Neuronal stem cell (in vitro differentiated cells): ENCODE measurements around the gene ANXA3.
"Not testable (repeated sequence)": the region's sequence is repeated elsewhere in the genome, so short reads cannot be mapped to it uniquely, and the experiment has no call there.

Experiments used
- DNase-seq: peaks from one replicate; pipeline ENCODE4 v3.0.0-alpha.2; 2013; ENCODE audit warnings: low spot score
- H2AFZ ChIP-seq: one replicate; pipeline ENCODE4 v1.6.1; 2013; ENCODE audit warnings: mild to moderate bottlenecking, low read length, inconsistent platforms
- H2AK5ac ChIP-seq: 2 replicates; pipeline ENCODE4 v1.6.1; 2013; ENCODE audit warnings: low read depth, mild to moderate bottlenecking, inconsistent platforms, low read length, moderate library complexity, mixed read lengths
- H2BK120ac ChIP-seq: 2 replicates; pipeline ENCODE4 v1.6.1; 2013; ENCODE audit warnings: low read depth, mild to moderate bottlenecking, inconsistent platforms, low read length, moderate library complexity, mixed read lengths
- H2BK12ac ChIP-seq: one replicate; pipeline ENCODE4 v1.6.1; 2013; ENCODE audit warnings: low read length, inconsistent platforms
- H2BK15ac ChIP-seq: 2 replicates; pipeline ENCODE4 v1.6.1; 2013; ENCODE audit warnings: mild to moderate bottlenecking, low read length, inconsistent platforms, mixed read lengths
- H2BK5ac ChIP-seq: one replicate; pipeline ENCODE4 v1.6.1; 2013; ENCODE audit warnings: inconsistent platforms, mild to moderate bottlenecking, low read length, moderate library complexity
- H3K14ac ChIP-seq: one replicate; pipeline ENCODE4 v1.6.1; 2013; ENCODE audit warnings: low read length, inconsistent platforms
- H3K18ac ChIP-seq: 2 replicates; pipeline ENCODE4 v1.6.1; 2013; ENCODE audit warnings: low read length, inconsistent platforms
- H3K23ac ChIP-seq: 2 replicates; pipeline ENCODE4 v1.6.1; 2013; ENCODE audit warnings: low read depth, mild to moderate bottlenecking, mixed read lengths, low read length, inconsistent platforms; ENCODE audit not compliant: poor library complexity
- H3K27ac ChIP-seq: replicated peaks from 3 replicates; pipeline ENCODE4 v1.5.1; 2013; ENCODE audit warnings: low read length, inconsistent platforms
- H3K27me3 ChIP-seq, 3 experiments: 2 replicates each; pipeline ENCODE4 v1.6.1; 2013; ENCODE audit warnings: low read length in 3 of 3, mild to moderate bottlenecking in 2 of 3, inconsistent platforms in 1 of 3, low read depth in 1 of 3, mixed read lengths in 1 of 3, moderate library complexity in 1 of 3; ENCODE audit not compliant: control insufficient read depth in 3 of 3, insufficient read depth in 3 of 3
- H3K36me3 ChIP-seq, 2 donors: replicated peaks in 1 of 2; 2 replicates each; pipeline ENCODE4 v1.6.1; 2013; ENCODE audit warnings: low read length in 2 of 2; ENCODE audit not compliant: control insufficient read depth in 2 of 2, insufficient read depth in 2 of 2
- H3K4ac ChIP-seq: 2 replicates; pipeline ENCODE4 v1.6.1; 2013; ENCODE audit warnings: inconsistent platforms, mild to moderate bottlenecking, low read length, moderate library complexity
- H3K4me1 ChIP-seq, 2 donors: 1 replicate in 1 of 2; 2 replicates in 1 of 2; pipeline ENCODE4 v1.6.1; 2013; ENCODE audit warnings: low read length in 2 of 2, low read depth in 1 of 2; ENCODE audit not compliant: control insufficient read depth in 2 of 2, insufficient read depth in 1 of 2
- H3K4me2 ChIP-seq: one replicate; pipeline ENCODE4 v1.6.1; 2013; ENCODE audit warnings: mild to moderate bottlenecking, low read length, inconsistent platforms; ENCODE audit not compliant: insufficient read depth, poor library complexity, severe bottlenecking
- H3K4me3 ChIP-seq, 2 donors: 2 replicates each; pipeline ENCODE4 v1.5.1; 2013; ENCODE audit warnings: low read length in 2 of 2, mild to moderate bottlenecking in 2 of 2, inconsistent platforms in 1 of 2, moderate library complexity in 1 of 2
- H3K79me1 ChIP-seq: one replicate; pipeline ENCODE4 v1.6.1; 2013; ENCODE audit warnings: low read depth, mild to moderate bottlenecking, inconsistent platforms, low read length, moderate library complexity
- H3K9ac ChIP-seq: one replicate; pipeline ENCODE4 v1.6.1; 2013; ENCODE audit warnings: mild to moderate bottlenecking, low read depth, low read length, inconsistent platforms; ENCODE audit not compliant: poor library complexity
- H3K9me3 ChIP-seq, 2 donors: replicated peaks in 1 of 2; 2 replicates each; pipeline versions ENCODE3 to v1.6.1; 2013; ENCODE audit warnings: low read length in 2 of 2, mild to moderate bottlenecking in 2 of 2, inconsistent platforms in 1 of 2, low read depth in 1 of 2, mixed read lengths in 1 of 2, moderate library complexity in 1 of 2; ENCODE audit not compliant: control insufficient read depth in 2 of 2, insufficient read depth in 1 of 2
- H4K8ac ChIP-seq: one replicate; pipeline ENCODE4 v1.6.1; 2013; ENCODE audit warnings: low read depth, mild to moderate bottlenecking, inconsistent platforms, low read length, moderate library complexity
- H4K91ac ChIP-seq: one replicate; pipeline ENCODE4 v1.6.1; 2013; ENCODE audit warnings: low read length, low read depth, mild to moderate bottlenecking, inconsistent platforms; ENCODE audit not compliant: poor library complexity
- WGBS, 2 donors: extraction: QIAGEN DNeasy Blood & Tissue Kit; methylation state at CpG; one replicate each; pipeline ENCODE4 v1.1.7; 2013; ENCODE audit warnings: missing lambda C conversion rate in 2 of 2, mixed read lengths in 1 of 2; ENCODE audit not compliant: insufficient read length in 2 of 2, insufficient replicate concordance in 1 of 2; ENCODE audit errors: extremely low coverage in 2 of 2; 5-methylcytosine and 5-hydroxymethylcytosine counted together

Gene ANXA3

DNA sequence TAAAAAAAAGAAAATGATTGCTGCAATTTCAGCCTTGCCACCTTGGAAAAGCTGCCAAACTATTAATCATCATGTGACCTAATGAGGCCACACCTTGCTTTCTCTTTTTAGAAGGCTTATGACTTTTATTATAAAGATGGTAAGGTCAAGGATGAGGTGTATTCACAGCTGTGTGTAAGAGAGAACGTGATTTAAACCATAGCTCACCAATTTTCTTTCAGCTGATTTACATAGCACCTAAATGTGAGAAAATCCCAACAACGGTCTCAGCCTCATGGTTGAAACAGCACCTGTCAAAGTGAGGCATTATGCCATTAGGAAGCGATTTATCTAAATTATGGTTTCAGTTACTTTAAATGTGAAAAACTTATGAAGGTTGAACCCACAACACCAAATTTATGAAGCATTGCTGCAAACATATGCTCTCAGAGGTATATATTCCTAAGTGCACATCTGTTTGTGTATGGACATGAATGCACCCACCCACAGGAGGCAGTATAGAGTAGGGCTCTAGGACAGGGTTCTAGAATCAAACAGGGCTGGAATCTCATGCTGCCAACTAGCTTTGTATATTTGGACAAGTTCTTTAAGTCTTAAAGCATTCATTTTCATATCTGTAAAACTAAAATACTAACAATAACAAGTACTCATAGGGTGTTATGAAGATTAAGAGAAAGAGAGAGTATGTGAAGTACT is 40.7 kb downstream of the ANXA3 start:
- Histone ChIP-seq H3K27ac (no peak overlapping the region), H3K4me2 (no peak overlapping the region), H3K27me3 (no peaks in the 10 kb centered on the region), H3K79me1 (no peaks in the 10 kb centered on the region), H2BK120ac (no peak overlapping the region), H3K4me3 (no peak overlapping the region), H3K36me3 (peaks cover 0 to 2% of the 10 kb centered on the region in 2 donors), H2AFZ (no peak overlapping the region), H2AK5ac (no peak overlapping the region), H3K9me3 (no peaks in the 10 kb centered on the region), H3K9ac (no peak overlapping the region), H2BK12ac (no peak overlapping the region), H4K8ac (no peak overlapping the region), H3K14ac (no peak overlapping the region), H3K18ac (no peak overlapping the region), H3K4me1 (peaks cover 0 to 5% of the 10 kb centered on the region in 2 donors), H2BK15ac (no peak overlapping the region), H4K91ac (no peak overlapping the region), H3K4ac (no peak overlapping the region), H2BK5ac (no peak overlapping the region), H3K23ac (no peak overlapping the region)
- no peak for DNase-seq
- no CpG with 5 or more reads among the region's 3 CpGs for WGBS, 2 donors

DNA sequence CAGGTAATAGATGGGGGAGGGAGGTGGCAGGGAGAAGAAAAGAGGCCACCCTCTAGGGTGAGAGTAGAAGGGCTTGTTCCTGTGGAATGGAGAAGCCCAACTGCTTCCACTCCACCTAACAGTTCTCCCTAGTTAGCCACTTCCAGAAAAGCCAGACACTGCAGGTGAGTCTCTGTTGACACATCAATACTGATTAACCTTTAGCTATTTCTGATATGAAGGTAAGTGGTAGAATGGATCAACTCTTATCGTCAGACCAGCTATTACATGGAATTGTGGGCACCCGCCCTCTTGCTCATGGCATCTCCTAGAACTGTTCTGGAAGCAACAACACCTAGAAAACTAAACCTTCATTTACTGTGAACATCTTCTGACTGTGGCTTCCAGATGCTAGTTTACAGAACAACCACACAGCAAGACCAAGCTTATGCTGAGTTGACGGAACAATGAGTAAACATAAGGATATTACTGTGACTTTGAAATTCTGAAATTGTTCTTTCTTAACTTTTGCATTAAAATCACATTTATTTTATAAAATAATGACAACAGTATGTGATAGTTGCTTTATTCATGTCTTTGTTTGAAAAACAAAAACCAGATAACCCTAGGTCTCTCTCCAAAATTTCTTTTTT is 44.7 kb downstream of the ANXA3 start:
- Histone ChIP-seq H3K4me3 (no peak overlapping the region), H3K36me3 (peaks cover 0 to 2% of the 10 kb centered on the region in 2 donors), H3K18ac (no peak overlapping the region), H3K27ac (no peak overlapping the region), H3K14ac (no peak overlapping the region), H2BK5ac (no peak overlapping the region), H2AFZ (no peak overlapping the region), H3K27me3 (no peaks in the 10 kb centered on the region), H2BK120ac (no peak overlapping the region), H4K91ac (no peak overlapping the region), H3K4me1 (no peaks in the 10 kb centered on the region), H4K8ac (no peak overlapping the region), H3K9ac (no peak overlapping the region), H3K4ac (no peak overlapping the region), H2BK15ac (no peak overlapping the region), H3K79me1 (no peaks in the 10 kb centered on the region), H3K23ac (no peak overlapping the region), H3K9me3 (no peaks in the 10 kb centered on the region), H2AK5ac (no peak overlapping the region), H2BK12ac (no peak overlapping the region), H3K4me2 (no peak overlapping the region)
- no peak for DNase-seq
- no CpG with 5 or more reads among the region's 3 CpGs for WGBS, 2 donors

DNA sequence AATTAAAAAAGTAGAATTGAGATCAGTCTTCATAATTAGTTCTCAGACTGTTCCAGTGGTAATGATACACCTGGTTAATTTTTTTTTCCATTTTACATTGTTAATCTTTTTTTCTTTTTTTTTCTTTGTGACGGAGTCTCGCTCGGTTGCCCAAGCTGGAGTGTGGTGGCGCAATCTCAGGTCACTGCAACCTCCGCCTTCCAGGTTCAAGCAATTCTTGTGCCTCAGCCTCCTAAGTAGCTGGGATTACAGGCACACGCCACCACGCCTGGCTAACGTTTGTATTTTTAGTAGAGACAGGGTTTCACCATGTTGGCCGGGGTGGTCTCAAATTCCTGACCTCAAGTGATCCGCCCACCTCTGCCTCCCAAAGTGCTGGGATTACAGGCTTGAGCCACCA is 46.9 kb downstream of the ANXA3 start:
- not testable (repeated sequence) for H2BK120ac ChIP-seq, H2AK5ac ChIP-seq, H3K27me3 ChIP-seq, H3K4ac ChIP-seq, H3K18ac ChIP-seq, H4K91ac ChIP-seq, H2BK5ac ChIP-seq, H3K4me2 ChIP-seq, H3K23ac ChIP-seq, H3K9me3 ChIP-seq, H3K36me3 ChIP-seq, H3K9ac ChIP-seq, H4K8ac ChIP-seq, H2BK12ac ChIP-seq, H3K14ac ChIP-seq, H3K27ac ChIP-seq, H3K4me1 ChIP-seq, DNase-seq, H2BK15ac ChIP-seq, H3K79me1 ChIP-seq, H2AFZ ChIP-seq, H3K4me3 ChIP-seq
- WGBS, 2 donors, result no CpG with 5 or more reads among the region's 10 CpGs

DNA sequence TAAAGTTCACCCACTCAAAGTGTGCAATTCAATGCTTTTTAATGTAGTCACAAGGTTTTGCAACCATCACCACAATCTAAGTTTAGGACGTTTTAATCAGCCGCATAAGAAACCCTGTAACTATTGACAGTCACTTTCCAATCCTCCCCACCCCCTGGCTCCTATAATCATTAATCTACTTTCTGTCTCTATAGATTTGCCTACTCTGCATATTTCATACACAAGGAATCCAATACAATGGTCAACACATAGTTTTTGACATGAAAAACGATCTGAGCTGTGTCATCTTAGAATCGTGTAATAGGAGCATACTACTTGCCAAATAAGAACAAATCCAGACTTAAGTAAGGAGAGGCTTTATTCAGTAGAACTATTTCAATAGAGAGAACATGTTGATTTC is 47.6 kb downstream of the ANXA3 start:
- Histone ChIP-seq H2BK5ac (no peak overlapping the region), H3K79me1 (no peaks in the 10 kb centered on the region), H3K14ac (no peak overlapping the region), H3K27ac (no peak overlapping the region), H4K91ac (no peak overlapping the region), H2BK15ac (no peak overlapping the region), H2AFZ (no peak overlapping the region), H3K4me2 (no peak overlapping the region), H2BK120ac (no peak overlapping the region), H3K27me3 (no peaks in the 10 kb centered on the region), H3K9me3 (no peaks in the 10 kb centered on the region), H3K23ac (no peak overlapping the region), H3K18ac (no peak overlapping the region), H3K9ac (no peak overlapping the region), H3K4me3 (no peak overlapping the region), H4K8ac (no peak overlapping the region), H2BK12ac (no peak overlapping the region), H3K4ac (no peak overlapping the region), H3K36me3 (peaks cover 0 to 2% of the 10 kb centered on the region in 2 donors), H2AK5ac (no peak overlapping the region), H3K4me1 (no peaks in the 10 kb centered on the region)
- DNase-seq, result no peak
- WGBS, 2 donors, result no CpG with 5 or more reads among the region's 4 CpGs
